A673 (cell line): ENCODE results near the gene AGBL4. TPM values are rescaled to one million over a fixed set of nuclear protein-coding genes. Genes with fewer than 3 reads are reported as not detected.

Experiments used
- Bru-seq: library from RNA; stranded (reverse); fragments of 400-500 nt; gene quantifications from one replicate; lab custom pipeline; 2021; lab: Mats Ljungman, UMichigan
- BruChase-seq, 2 experiments: library from RNA; stranded (reverse); fragments of 400-500 nt; gene quantifications; one replicate each; lab custom pipeline; 2021; lab: Mats Ljungman, UMichigan
- BruUV-seq: library from RNA; stranded (reverse); fragments of 400-500 nt; replicated peaks from 2 replicates; lab custom pipeline; 2021; lab: Mats Ljungman, UMichigan
- CTCF ChIA-PET: fragments of 300-600 bp; sonication (Branson Sonifier 250); formaldehyde crosslinking; loops from one replicate; lab custom pipeline; 2022; ENCODE audit warnings: antibody characterized with exemption; lab: Charles Lee
- POLR2A ChIA-PET: fragments of 300-600 bp; sonication (Branson Sonifier 250); formaldehyde crosslinking; loops from one replicate; lab custom pipeline; 2022; ENCODE audit warnings: antibody characterized with exemption; ENCODE audit not compliant: low non-redundant PET; lab: Charles Lee
- DNase-seq: peaks from one replicate; pipeline ENCODE4 v3.0.0-alpha.2; 2015; ENCODE audit warnings: low spot score
- H3K27ac ChIP-seq: fragments of 200-600 bp; sonication (generic); 2 replicates; pipeline ENCODE4 v1.5.1; 2016; ENCODE audit warnings: mixed run types, low read depth, mild to moderate bottlenecking, mixed read lengths, antibody characterized with exemption, low read length; ENCODE audit not compliant: poor library complexity, severe bottlenecking
- H3K27me3 ChIP-seq: fragments of 200-600 bp; sonication (generic); replicated peaks from 2 replicates; pipeline ENCODE4 v1.6.1; 2017; ENCODE audit warnings: mixed run types, low read depth, mild to moderate bottlenecking, mixed read lengths, antibody characterized with exemption, low read length; ENCODE audit not compliant: insufficient read depth, poor library complexity
- H3K36me3 ChIP-seq: fragments of 200-600 bp; sonication (generic); 2 replicates; pipeline ENCODE4 v1.6.1; 2016; ENCODE audit warnings: mixed run types, mild to moderate bottlenecking, mixed read lengths, antibody characterized with exemption, low read length; ENCODE audit not compliant: insufficient read depth, poor library complexity, severe bottlenecking
- H3K4me1 ChIP-seq: fragments of 200-600 bp; sonication (generic); 2 replicates; pipeline ENCODE4 v1.6.1; 2017; ENCODE audit warnings: mixed run types, mild to moderate bottlenecking, mixed read lengths, antibody characterized with exemption, low read length; ENCODE audit not compliant: insufficient read depth, poor library complexity, severe bottlenecking
- H3K4me3 ChIP-seq: fragments of 200-600 bp; sonication (generic); 2 replicates; pipeline ENCODE4 v1.5.1; 2016; ENCODE audit warnings: low read depth, mixed run types, mild to moderate bottlenecking, mixed read lengths, low read length; ENCODE audit not compliant: poor library complexity, severe bottlenecking
- H3K9me3 ChIP-seq: fragments of 200-600 bp; sonication (generic); 2 replicates; pipeline ENCODE4 v1.6.1; 2016; ENCODE audit warnings: mixed run types, low read depth, mild to moderate bottlenecking, mixed read lengths, antibody characterized with exemption, low read length; ENCODE audit not compliant: poor library complexity, severe bottlenecking
- EZH2 ChIP-seq: fragments of 200-600 bp; sonication (generic); IDR thresholded peaks from 2 replicates; pipeline ENCODE4 v1.6.1; 2017; ENCODE audit warnings: borderline replicate concordance, low read depth, mild to moderate bottlenecking, mixed read lengths, antibody characterized with exemption, low read length; ENCODE audit not compliant: poor library complexity, severe bottlenecking
- intact Hi-C: fragments of 100-400 bp; cut with micrococcal nuclease; formaldehyde crosslinking; loops from one replicate; pipeline ENCODE4 v1.10.0; 2022; ENCODE audit not compliant: unreplicated experiment
- long read RNA-seq: library from polyadenylated mRNA; stranded (forward); transcript quantifications from one replicate; pipeline ENCODE4 v2.0.0, GENCODE V29; 2022
- total RNA-seq: library from RNA; stranded (reverse); gene quantifications from 2 replicates; pipeline ENCODE4 v1.2.3, GENCODE V29; 2021
- TF ChIP-seq, protein P1 (sequence below): fragments of 300-800, 200-600 bp; sonication (generic); conservative IDR thresholded peaks from 2 replicates; pipeline ENCODE4 v1.5.1; 2017; ENCODE audit warnings: low read depth, mild to moderate bottlenecking, antibody characterized with exemption, low read length, moderate library complexity, mixed read lengths

AGBL4 gene
- total RNA-seq = 0.28 and 0.32 TPM in 2 replicates
- percentile 26 among the genes with signal in this experiment for Bru-seq, nascent RNA
- percentile 30 among the genes with signal in this experiment for BruChase-seq, experiment 1, labeled RNA remaining after a 2-hour chase
- percentile 26 among the genes with signal in this experiment for BruChase-seq, experiment 2, labeled RNA remaining after a 6-hour chase
- long read RNA-seq = 0 reads

DNA sequence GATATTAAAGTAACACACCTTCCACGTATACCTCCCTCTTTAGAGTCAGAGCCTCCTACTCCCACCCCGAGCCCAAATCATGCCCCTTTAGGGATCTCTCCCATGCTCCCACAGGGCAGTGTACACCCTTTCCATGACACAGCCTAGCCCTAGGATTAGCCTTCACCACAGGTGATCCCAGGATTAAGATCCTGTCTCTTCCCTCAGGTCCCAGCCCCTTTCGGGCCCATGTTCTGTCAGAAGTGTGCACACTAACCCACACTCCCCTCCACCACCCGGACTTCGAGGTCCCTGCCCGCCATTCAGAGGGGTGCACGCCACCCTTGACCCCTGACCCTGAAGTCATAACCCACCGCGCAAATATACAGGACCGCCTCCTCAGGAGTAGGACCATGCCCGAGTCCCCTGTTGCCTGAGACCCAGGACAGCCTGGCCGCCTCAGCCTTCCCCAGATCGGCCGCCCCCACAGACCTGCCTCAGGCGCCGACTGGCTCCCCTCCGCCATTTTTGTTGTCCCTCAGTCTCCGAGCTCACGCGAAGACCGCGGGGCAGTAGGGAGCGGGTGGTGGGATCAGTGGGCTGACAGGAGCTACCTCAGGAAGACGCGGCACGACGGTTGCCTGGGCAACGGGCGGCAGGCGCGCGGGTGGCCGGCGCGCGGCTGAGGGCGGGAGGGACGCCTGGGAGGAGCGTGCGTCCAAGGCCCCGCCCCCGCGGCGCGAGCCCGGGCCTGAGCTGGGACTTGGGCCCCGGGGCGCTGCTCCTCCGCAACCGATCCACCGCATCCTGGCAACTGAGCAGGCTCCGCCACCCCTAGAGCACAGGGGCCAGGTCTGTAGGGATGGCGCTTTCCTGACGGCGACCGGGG lies at the start of gene AGBL4:
TSS of gene AGBL4 (minus strand) at position 663 of the 868 bp plus-strand sequence.
- ChIA-PET POLR2A (no interaction called here), CTCF (no interaction called here)
- intact Hi-C loops = no loop called here
- DNase-seq = peak; percentile 58
- BruUV-seq = no TSS peak
- TF ChIP-seq, protein P1, sequence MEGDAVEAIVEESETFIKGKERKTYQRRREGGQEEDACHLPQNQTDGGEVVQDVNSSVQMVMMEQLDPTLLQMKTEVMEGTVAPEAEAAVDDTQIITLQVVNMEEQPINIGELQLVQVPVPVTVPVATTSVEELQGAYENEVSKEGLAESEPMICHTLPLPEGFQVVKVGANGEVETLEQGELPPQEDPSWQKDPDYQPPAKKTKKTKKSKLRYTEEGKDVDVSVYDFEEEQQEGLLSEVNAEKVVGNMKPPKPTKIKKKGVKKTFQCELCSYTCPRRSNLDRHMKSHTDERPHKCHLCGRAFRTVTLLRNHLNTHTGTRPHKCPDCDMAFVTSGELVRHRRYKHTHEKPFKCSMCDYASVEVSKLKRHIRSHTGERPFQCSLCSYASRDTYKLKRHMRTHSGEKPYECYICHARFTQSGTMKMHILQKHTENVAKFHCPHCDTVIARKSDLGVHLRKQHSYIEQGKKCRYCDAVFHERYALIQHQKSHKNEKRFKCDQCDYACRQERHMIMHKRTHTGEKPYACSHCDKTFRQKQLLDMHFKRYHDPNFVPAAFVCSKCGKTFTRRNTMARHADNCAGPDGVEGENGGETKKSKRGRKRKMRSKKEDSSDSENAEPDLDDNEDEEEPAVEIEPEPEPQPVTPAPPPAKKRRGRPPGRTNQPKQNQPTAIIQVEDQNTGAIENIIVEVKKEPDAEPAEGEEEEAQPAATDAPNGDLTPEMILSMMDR = no peak
- TF ChIP-seq EZH2 = no peak
- H3K27ac ChIP-seq = no peak within 1 kb of the TSS
- H3K36me3 ChIP-seq = no peaks in the 10 kb centered on the region
- peaks cover 6% of the 10 kb centered on the region for H3K27me3 ChIP-seq
- no peaks in the 10 kb centered on the region for H3K4me1 ChIP-seq
- no peaks in the 10 kb centered on the region for H3K9me3 ChIP-seq
- peak within 1 kb of the TSS; percentile 43 for H3K4me3 ChIP-seq

DNA sequence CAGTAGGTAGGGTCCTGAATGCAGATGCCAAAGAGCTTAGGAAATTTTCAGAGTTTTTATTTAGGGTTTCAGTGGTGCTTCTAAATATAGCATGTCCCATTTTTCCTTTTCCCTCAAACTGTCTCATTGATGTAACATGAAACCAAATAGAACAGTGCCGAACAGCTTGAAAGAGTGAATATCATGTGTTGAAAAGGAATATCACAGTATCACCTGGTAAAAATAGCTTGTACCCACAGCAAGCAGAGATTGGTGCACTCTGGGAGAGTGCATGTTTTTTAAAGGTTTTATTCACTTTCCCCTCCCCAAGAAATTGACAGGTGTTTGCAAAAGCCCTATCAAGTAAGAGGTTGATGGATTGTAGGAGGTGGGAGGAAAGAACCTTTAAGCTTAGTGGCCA lies 43.1 kb upstream of the AGBL4 start:
- POLR2A ChIA-PET = no interaction called here
- Histone ChIP-seq H3K9me3 (no peaks in the 10 kb centered on the region), H3K36me3 (no peaks in the 10 kb centered on the region), H3K27ac (no peak overlapping the region), H3K4me1 (no peaks in the 10 kb centered on the region), H3K27me3 (no peaks in the 10 kb centered on the region), H3K4me3 (no peak overlapping the region)
- no peak for TF ChIP-seq EZH2
- TF ChIP-seq, protein P1 = no peak
- CTCF ChIA-PET = no interaction called here
- DNase-seq = no peak
- no TSS peak for BruUV-seq
- intact Hi-C loops = no loop called here

DNA sequence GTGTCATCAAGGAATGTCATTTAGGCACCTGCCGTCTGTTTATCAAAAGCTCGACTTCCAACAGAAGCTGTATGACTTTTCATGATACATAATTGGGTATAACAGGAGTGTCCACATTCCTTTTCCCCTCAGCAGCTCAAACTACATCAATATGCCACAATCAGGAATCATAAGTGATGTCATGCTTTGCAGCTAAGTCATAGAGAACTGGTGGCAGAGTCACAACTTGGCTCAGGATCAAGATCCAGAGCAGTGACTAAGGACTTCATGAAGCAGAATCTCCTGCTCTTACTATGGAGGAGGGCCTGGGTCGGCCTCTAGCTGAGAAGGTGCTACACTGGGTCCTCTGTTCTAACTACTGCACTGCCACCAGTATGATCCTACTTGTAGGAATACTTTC lies 36.5 kb upstream of the AGBL4 start:
- POLR2A ChIA-PET = no interaction called here

More for the DNA sequence above, 36.5 kb upstream of the AGBL4 start:
- Histone ChIP-seq H3K9me3 (no peaks in the 10 kb centered on the region), H3K27me3 (no peaks in the 10 kb centered on the region), H3K27ac (no peak overlapping the region), H3K4me3 (no peak overlapping the region), H3K36me3 (no peaks in the 10 kb centered on the region), H3K4me1 (no peaks in the 10 kb centered on the region)
- no peak for TF ChIP-seq EZH2
- TF ChIP-seq, protein P1 = no peak
- intact Hi-C loops = no loop called here
- DNase-seq = peak; percentile 40
- CTCF ChIA-PET = no interaction called here
- BruUV-seq = no TSS peak
